GM18870 (cell line): ENCODE measurements around the gene TMEM164.

ENCODE experiments used
- ATAC-seq: cut with Tn5 transposase; IDR thresholded peaks from one replicate; pipeline ENCODE4 v1.9.1; 2021; ENCODE audit warnings: moderate library complexity; ENCODE audit not compliant: unreplicated experiment

Gene TMEM164

DNA sequence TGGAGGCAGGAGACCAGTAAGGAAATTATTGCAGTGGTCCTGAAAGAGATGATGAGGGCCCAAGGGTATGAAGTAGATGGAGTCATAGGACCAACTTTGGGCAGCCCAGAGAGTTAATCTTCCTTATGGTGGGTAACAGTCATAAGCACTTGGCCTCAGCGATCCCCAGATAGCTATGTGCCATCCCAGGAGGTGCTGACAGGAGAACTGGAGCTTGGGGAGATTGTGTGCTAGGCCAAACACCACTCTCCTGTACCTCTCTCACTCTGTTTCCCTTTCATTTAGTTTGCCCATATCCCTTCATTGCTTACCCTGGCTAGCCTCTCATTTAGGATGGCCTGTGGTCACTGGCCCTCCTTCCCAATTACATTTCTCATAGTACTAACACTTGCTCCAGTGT is 60.0 kb downstream of the TMEM164 start:
- ATAC-seq, result no peak

GRCh38 chrX:110066488-110067225 is 63.7 kb downstream of the TMEM164 start:
- no peak for ATAC-seq

GRCh38 chrX:110070970-110071369 is 68.1 kb downstream of the TMEM164 start:
- ATAC-seq, result no peak

- ATAC-seq, result no peak
Observed at GRCh38 chrX:110081320-110081719, 78.4 kb downstream of the TMEM164 start.

- no peak for ATAC-seq
Observed at GRCh38 chrX:110081740-110082139, 78.8 kb downstream of the TMEM164 start.

DNA sequence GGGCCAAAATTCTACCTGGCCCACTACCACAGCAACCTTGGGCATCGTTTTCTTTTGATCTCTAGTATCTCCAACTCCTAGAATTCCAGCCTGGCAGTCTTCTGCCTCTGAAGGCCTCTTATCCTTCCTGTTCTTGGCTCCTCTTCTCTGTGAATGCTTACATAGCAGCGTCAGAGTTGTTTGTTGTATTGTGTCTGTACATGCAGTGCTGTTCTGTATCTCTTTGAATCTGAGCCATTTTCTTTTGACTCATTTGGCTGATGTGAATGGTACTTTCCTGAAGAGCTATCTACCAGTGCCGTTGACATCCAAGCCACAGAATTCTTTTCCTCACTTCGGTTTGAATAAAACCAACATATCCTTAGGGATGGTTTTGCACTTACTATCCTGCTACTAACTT is 79.2 kb downstream of the TMEM164 start:
- no peak for ATAC-seq

GRCh38 chrX:110086162-110086915 is 83.4 kb downstream of the TMEM164 start:
- no peak for ATAC-seq

DNA sequence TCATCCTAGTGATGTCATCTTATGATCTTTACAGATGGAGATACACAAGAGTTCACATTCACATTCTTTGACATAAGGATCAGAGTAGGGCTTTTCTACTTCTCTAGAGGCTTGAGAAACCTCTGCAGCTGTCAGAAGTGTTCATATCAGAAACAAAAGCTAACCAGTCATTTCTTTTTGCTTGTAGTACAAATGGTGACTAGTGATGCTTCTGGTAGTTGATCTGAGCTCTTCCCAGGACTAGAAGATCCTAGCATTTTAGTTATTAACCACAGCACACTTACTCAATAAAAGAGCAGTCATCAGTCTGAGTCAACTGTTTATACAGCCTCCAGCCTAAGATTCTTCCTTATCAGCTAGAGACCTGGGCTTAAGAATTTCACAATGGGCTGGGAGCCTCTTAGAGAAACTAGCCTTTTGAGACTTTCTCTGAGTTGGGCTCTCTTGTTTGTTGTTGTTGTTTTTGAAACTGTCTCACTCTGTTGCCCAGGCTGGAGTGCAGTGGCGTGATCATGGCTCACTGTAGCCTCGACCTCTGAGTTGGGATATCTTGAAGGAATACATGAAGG is 84.1 kb downstream of the TMEM164 start:
- peak; percentile 44 for ATAC-seq

- no peak for ATAC-seq
Observed at GRCh38 chrX:110087485-110088356, 84.8 kb downstream of the TMEM164 start.

DNA sequence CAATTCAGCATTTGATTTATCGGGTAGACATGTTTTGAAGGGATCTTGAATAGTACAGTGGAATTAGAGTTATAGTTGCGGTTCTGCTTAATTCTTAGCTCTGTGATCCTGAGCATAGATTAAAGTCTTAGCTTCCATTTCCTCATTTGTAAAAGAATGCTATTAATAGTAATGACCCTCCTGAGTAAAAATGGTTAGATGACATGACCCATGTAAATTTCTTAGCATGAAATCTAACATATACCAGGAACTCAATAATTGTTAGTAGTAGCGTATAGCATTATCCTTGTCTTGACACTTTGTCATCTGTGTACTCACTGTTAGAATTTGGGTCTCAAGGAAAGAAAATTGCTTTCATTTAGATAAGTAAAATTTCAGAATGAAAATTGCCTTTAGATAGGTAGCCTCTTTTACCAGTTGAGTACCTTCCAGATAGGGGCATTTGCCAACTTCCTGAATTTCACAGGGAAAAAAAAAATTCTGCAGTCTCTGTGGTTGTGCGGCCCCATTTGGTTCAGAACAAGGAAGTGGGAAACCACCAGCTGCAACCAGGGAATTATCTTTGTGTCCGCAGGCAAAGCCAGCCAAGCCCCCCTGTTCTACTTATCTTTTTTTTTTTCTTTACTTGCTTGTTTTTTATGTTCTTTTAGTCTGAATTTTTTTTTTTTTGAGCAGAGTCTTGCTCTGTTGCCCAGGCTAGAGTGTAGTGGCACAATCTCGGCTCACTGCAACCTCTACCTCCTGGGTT is 86.9 kb downstream of the TMEM164 start:
- no peak for ATAC-seq

DNA sequence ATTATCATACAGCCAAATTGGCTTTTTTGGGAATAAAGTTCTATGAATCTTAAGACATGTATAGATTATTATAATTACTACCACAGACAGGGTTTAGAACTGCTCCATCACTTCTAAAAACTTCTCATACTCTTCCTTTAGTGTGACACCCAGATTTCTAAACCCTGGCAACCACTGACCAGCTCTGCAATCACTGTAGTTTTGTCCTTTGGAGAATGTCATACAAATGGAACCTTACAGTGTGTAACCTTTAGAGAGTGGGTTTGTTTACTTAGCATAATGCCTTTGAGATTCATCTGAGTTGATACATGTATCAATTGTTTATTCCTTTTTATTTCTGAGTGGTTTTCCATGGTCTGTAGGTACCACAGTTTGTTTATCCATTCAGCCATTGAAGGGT is 95.0 kb downstream of the TMEM164 start:
- no peak for ATAC-seq

DNA sequence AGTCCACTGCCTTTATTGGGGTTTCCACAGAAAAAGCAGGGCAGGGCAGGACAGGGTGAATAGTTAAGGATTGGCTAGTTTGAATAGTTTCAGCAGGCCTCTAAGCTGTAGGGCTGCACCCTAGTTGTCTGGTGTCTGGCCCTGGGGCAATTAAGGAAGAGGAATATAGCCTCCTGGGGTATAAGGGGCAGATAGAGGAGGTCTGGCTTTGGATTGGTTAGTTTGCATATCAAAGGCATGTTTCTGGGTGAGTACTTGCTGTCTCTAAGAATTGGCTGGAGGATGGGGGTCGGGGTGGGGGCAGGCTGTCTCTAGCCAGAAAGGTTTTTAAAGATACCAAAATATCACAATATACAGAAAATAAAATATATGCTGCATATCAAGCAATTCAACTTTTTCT is 100.4 kb downstream of the TMEM164 start:
- ATAC-seq, result no peak

- ATAC-seq, result no peak
Observed at GRCh38 chrX:110104078-110104477, 101.2 kb downstream of the TMEM164 start.

GRCh38 chrX:110108381-110108821 is 105.5 kb downstream of the TMEM164 start:
- ATAC-seq, result no peak

GRCh38 chrX:110114260-110114776 is 111.4 kb downstream of the TMEM164 start:
- no peak for ATAC-seq

GRCh38 chrX:110116066-110116980 is 113.4 kb downstream of the TMEM164 start:
- no peak for ATAC-seq

DNA sequence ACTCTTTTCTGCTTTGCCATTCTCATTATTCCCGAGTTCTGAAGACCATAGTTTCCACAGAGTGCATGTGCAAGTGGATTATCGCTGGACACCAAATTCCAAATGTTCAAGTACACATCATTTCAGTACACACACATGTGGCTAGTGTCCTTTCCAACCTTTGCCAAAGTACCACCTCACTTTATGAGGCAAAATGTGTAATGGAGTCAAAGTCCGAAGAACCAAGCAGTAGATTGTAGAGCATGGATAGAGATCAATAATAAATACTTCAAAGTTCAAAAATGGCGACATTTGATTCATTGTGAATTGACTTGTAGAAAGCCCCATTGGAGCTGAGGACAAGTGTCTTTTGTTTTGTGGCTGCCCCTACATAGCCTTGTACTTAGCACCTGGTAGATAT is 115.6 kb downstream of the TMEM164 start:
- ATAC-seq, result no peak

DNA sequence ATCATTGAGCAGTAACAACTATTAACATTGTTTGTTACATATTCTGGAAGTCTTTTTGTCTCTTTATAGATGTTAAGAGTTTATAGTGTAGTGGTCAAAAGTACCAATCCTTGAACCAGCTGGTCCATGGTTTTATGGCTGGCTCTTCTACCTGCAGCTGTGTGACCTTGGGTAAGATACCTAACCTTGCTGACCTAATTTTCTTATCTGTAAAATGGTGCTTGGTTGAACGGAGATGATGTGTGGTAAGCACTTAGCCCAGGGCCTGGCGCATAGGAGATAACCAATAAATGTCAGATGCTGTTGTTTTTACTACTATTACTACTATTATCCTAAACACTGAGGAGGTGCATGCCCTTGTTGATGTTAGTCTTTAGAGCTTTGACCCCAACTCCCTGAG is 116.6 kb downstream of the TMEM164 start:
- no peak for ATAC-seq

GRCh38 chrX:110120025-110120424 is 117.1 kb downstream of the TMEM164 start:
- no peak for ATAC-seq
